ENCODE measurements around the gene UBE2D4. TPM values are rescaled to one million over a fixed set of nuclear protein-coding genes. Genes with fewer than 3 reads are reported as not detected.
"Not testable (repeated sequence)": the region's sequence is repeated elsewhere in the genome, so short reads cannot be mapped to it uniquely, and the experiment has no call there.

The UBE2D4 gene
- polyA plus RNA-seq, 1 donor: 18.6 TPM

GRCh38 chr7:43914795-43915194 lies 11.4 kb upstream of the UBE2D4 start:
- no peak for DNase-seq

GRCh38 chr7:43915907-43916306 lies 10.3 kb upstream of the UBE2D4 start:
- no peak for DNase-seq

- DNase-seq: no peak
These were observed 4.8 kb upstream of the UBE2D4 start for GRCh38 chr7:43921423-43921822.

GRCh38 chr7:43922726-43923125 lies 3.5 kb upstream of the UBE2D4 start:
- DNase-seq: no peak

GRCh38 chr7:43926798-43927123 lies 525 bp downstream of the UBE2D4 start:
- no peak for DNase-seq

- DNase-seq: no peak
These were observed 1.6 kb downstream of the UBE2D4 start for GRCh38 chr7:43927810-43928209.

GRCh38 chr7:43929529-43930457 lies 3.6 kb downstream of the UBE2D4 start:
- no peak for DNase-seq

GRCh38 chr7:43931346-43931745 lies 5.1 kb downstream of the UBE2D4 start:
- no peak for DNase-seq

GRCh38 chr7:43933902-43934560 lies 7.8 kb downstream of the UBE2D4 start:
- DNase-seq: no peak

- DNase-seq: no peak
These were observed 11.2 kb downstream of the UBE2D4 start for GRCh38 chr7:43937444-43937843.

GRCh38 chr7:43938892-43939482 lies 12.8 kb downstream of the UBE2D4 start:
- no peak for DNase-seq

- no peak for DNase-seq
These were observed 16.0 kb downstream of the UBE2D4 start for GRCh38 chr7:43942250-43942649.

GRCh38 chr7:43942997-43943396 lies 16.8 kb downstream of the UBE2D4 start:
- no peak for DNase-seq

- DNase-seq: no peak
These were observed 17.4 kb downstream of the UBE2D4 start for GRCh38 chr7:43943417-43944187.

GRCh38 chr7:43944286-43944685 lies 18.1 kb downstream of the UBE2D4 start:
- DNase-seq: no peak

- DNase-seq: no peak
These were observed 25.8 kb downstream of the UBE2D4 start for GRCh38 chr7:43952028-43952427.

- DNase-seq: no peak
These were observed 26.8 kb downstream of the UBE2D4 start for GRCh38 chr7:43953071-43953470.

GRCh38 chr7:43954524-43955228 lies 28.4 kb downstream of the UBE2D4 start:
- DNase-seq: peak; percentile 21

- no peak for DNase-seq
These were observed 29.8 kb downstream of the UBE2D4 start for GRCh38 chr7:43956027-43956426.

- DNase-seq: no peak
These were observed 34.7 kb downstream of the UBE2D4 start for GRCh38 chr7:43960933-43961332.

- not testable (repeated sequence) for DNase-seq
These were observed 40.2 kb downstream of the UBE2D4 start for GRCh38 chr7:43966392-43966791.
